ENCODE results near the gene INSIG2. TPM values are rescaled to one million over a fixed set of nuclear protein-coding genes. Genes with fewer than 3 reads are reported as not detected.
"Not testable (repeated sequence)": the region's sequence is repeated elsewhere in the genome, so short reads cannot be mapped to it uniquely, and the experiment has no call there.

The INSIG2 gene
- total and polyA plus RNA-seq, 2 experiments from 2014 or later = 8.1 to 15.1 TPM

DNA sequence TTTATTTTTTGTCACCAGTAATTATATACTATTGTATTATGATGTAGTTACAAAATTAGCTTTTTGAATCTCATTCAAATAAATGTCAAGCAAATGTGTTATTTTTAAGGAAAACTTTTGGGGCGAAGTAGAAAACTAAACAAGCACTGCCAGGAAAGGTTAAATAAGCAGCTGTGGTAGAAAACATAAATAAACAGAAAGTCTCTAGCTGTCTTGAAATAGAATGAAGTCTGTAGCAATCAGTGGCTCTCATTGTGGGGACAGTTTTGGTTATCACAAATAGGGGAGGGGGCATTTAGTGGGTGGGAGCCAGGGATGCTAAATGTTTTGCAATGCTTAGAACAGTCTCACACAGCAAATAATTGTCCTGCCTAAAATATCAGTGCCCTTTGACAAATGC, 3.4 kb downstream of the INSIG2 start:
- peaks cover 21% of the 10 kb centered on the region for H3K4me1 Mint-ChIP-seq
- peaks cover 6% of the 10 kb centered on the region for H3K27me3 Mint-ChIP-seq (ENCODE audit: insufficient read depth, low read depth, poor library complexity)
- Histone ChIP-seq H3K4me2 (no peak overlapping the region), H2AFZ (no peak overlapping the region), H3K36me3 (ENCODE audit: insufficient read depth) (no peaks in the 10 kb centered on the region), H3K9me2 (ENCODE audit: insufficient read depth) (no peaks in the 10 kb centered on the region), H3K4me3 (no peak overlapping the region), H3K79me2 (replicated peaks; ENCODE audit: insufficient read depth) (peaks cover 64% of the 10 kb centered on the region), H4K20me1 (replicated peaks; ENCODE audit: insufficient read depth) (no peaks in the 10 kb centered on the region), H3K27ac (ENCODE audit: low read depth) (no peak overlapping the region), H3K27me3 (ENCODE audit: insufficient read depth) (no peaks in the 10 kb centered on the region), H3K4me1 (ENCODE audit: insufficient read depth) (peaks cover 24% of the 10 kb centered on the region), H3F3A (replicated peaks; ENCODE audit: low read depth) (no peaks in the 10 kb centered on the region)
- H3K27ac Mint-ChIP-seq = no peak overlapping the region
- no peak for DNase-seq (ENCODE audit: low spot score)
- TF ChIP-seq EZH2 (IDR thresholded peaks at IDR 0.05; ENCODE audit: low read depth, unreplicated experiment) = no peak
- TF ChIP-seq, protein P1, sequence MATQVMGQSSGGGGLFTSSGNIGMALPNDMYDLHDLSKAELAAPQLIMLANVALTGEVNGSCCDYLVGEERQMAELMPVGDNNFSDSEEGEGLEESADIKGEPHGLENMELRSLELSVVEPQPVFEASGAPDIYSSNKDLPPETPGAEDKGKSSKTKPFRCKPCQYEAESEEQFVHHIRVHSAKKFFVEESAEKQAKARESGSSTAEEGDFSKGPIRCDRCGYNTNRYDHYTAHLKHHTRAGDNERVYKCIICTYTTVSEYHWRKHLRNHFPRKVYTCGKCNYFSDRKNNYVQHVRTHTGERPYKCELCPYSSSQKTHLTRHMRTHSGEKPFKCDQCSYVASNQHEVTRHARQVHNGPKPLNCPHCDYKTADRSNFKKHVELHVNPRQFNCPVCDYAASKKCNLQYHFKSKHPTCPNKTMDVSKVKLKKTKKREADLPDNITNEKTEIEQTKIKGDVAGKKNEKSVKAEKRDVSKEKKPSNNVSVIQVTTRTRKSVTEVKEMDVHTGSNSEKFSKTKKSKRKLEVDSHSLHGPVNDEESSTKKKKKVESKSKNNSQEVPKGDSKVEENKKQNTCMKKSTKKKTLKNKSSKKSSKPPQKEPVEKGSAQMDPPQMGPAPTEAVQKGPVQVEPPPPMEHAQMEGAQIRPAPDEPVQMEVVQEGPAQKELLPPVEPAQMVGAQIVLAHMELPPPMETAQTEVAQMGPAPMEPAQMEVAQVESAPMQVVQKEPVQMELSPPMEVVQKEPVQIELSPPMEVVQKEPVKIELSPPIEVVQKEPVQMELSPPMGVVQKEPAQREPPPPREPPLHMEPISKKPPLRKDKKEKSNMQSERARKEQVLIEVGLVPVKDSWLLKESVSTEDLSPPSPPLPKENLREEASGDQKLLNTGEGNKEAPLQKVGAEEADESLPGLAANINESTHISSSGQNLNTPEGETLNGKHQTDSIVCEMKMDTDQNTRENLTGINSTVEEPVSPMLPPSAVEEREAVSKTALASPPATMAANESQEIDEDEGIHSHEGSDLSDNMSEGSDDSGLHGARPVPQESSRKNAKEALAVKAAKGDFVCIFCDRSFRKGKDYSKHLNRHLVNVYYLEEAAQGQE (IDR thresholded peaks at IDR 0.05; ENCODE audit: unreplicated experiment) = no peak
- no peak overlapping the region for H3K4me3 Mint-ChIP-seq
- no peak for ATAC-seq
- no peaks in the 10 kb centered on the region; the same call in 2 of the 3 replicates for H3K36me3 Mint-ChIP-seq (ENCODE audit: low read depth)
- no peaks in the 10 kb centered on the region for H3K9me3 Mint-ChIP-seq

DNA sequence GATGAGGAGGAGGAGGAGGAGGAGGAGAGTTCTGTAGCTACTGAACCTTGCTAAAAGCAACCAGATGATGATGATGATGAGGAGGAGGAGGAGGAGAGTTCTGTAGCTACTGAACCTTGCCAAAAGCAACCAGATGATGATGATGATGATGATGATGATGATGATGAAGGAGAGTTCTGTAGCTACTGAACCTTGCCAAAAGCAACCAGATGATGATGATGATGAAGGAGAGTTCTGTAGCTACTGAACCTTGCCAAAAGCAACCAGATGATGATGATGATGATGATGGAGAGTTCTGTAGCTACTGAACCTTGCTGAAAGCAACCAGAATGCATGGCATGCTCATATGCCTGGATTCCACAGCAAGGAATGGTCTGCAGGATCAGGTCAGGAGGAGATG, 5.8 kb downstream of the INSIG2 start:
- not testable (repeated sequence) for DNase-seq (ENCODE audit: low spot score); H2AFZ ChIP-seq; H3F3A ChIP-seq (replicated peaks; ENCODE audit: low read depth); H3K4me3 ChIP-seq; H3K9me2 ChIP-seq (ENCODE audit: insufficient read depth); ATAC-seq; H4K20me1 ChIP-seq (replicated peaks; ENCODE audit: insufficient read depth); H3K4me3 Mint-ChIP-seq; H3K4me2 ChIP-seq; H3K27ac ChIP-seq (ENCODE audit: low read depth); H3K27ac Mint-ChIP-seq; H3K36me3 ChIP-seq (ENCODE audit: insufficient read depth); H3K36me3 Mint-ChIP-seq (ENCODE audit: low read depth); H3K27me3 ChIP-seq (ENCODE audit: insufficient read depth); H3K27me3 Mint-ChIP-seq (ENCODE audit: insufficient read depth, low read depth, poor library complexity); H3K9me3 Mint-ChIP-seq
- H3K4me1 Mint-ChIP-seq = peaks cover 18% of the 10 kb centered on the region
- Histone ChIP-seq H3K4me1 (ENCODE audit: insufficient read depth) (peaks cover 24% of the 10 kb centered on the region), H3K79me2 (replicated peaks; ENCODE audit: insufficient read depth) (peaks cover 61% of the 10 kb centered on the region)

DNA sequence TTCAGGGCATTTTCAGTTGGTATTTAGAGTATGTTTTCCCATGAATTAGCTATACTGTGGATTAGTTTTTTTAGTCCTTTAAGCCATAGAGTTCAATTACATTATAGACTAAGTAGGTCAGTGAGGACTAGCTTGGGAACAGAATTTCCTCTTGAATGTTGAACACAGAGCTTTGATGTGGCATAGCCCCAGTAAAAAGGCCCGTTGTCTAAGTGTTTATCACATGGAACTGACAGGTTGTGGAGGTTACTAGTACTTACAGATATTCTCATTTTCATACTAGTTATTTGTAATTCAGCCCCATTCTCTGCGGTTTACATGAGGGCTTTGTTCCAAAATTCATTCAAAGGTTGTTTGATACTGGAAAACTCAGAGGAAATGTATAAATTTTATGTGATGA, 6.2 kb downstream of the INSIG2 start:
- Mint-ChIP-seq H3K27me3 (ENCODE audit: insufficient read depth, low read depth, poor library complexity) (peaks cover 2% of the 10 kb centered on the region), H3K36me3 (ENCODE audit: low read depth) (peaks cover 2% of the 10 kb centered on the region; the same call in 1 of the 3 replicates), H3K27ac (no peak overlapping the region), H3K4me1 (peaks cover 18% of the 10 kb centered on the region), H3K4me3 (no peak overlapping the region), H3K9me3 (no peaks in the 10 kb centered on the region)
- no peaks in the 10 kb centered on the region for H3K9me2 ChIP-seq (ENCODE audit: insufficient read depth)
- H3K4me1 ChIP-seq (ENCODE audit: insufficient read depth) = peaks cover 23% of the 10 kb centered on the region
- no peaks in the 10 kb centered on the region for H4K20me1 ChIP-seq (replicated peaks; ENCODE audit: insufficient read depth)
- no peak overlapping the region for H3K27ac ChIP-seq (ENCODE audit: low read depth)
- DNase-seq (ENCODE audit: low spot score) (no peak), ATAC-seq (no peak)
- H3F3A ChIP-seq (replicated peaks; ENCODE audit: low read depth) = no peaks in the 10 kb centered on the region
- no peaks in the 10 kb centered on the region for H3K36me3 ChIP-seq (ENCODE audit: insufficient read depth)
- peaks cover 57% of the 10 kb centered on the region for H3K79me2 ChIP-seq (replicated peaks; ENCODE audit: insufficient read depth)
- no peak overlapping the region for H3K4me2 ChIP-seq
- no peak overlapping the region for H3K4me3 ChIP-seq
- no peak overlapping the region for H2AFZ ChIP-seq
- H3K27me3 ChIP-seq (ENCODE audit: insufficient read depth) = no peaks in the 10 kb centered on the region
- TF ChIP-seq ZNF331 (CRISPR knock-in tag; IDR thresholded peaks at IDR 0.05; ENCODE audit: low read depth) (no peak), STAT1 (IDR thresholded peaks at IDR 0.05; ENCODE audit: unreplicated experiment) (no peak), EZH2phosphoT487 (IDR thresholded peaks at IDR 0.05; ENCODE audit: unreplicated experiment) (no peak), EZH2 (IDR thresholded peaks at IDR 0.05; ENCODE audit: low read depth, unreplicated experiment) (no peak), ZNF114 (CRISPR knock-in tag; IDR thresholded peaks at IDR 0.05) (no peak)
- TF ChIP-seq, protein P2, sequence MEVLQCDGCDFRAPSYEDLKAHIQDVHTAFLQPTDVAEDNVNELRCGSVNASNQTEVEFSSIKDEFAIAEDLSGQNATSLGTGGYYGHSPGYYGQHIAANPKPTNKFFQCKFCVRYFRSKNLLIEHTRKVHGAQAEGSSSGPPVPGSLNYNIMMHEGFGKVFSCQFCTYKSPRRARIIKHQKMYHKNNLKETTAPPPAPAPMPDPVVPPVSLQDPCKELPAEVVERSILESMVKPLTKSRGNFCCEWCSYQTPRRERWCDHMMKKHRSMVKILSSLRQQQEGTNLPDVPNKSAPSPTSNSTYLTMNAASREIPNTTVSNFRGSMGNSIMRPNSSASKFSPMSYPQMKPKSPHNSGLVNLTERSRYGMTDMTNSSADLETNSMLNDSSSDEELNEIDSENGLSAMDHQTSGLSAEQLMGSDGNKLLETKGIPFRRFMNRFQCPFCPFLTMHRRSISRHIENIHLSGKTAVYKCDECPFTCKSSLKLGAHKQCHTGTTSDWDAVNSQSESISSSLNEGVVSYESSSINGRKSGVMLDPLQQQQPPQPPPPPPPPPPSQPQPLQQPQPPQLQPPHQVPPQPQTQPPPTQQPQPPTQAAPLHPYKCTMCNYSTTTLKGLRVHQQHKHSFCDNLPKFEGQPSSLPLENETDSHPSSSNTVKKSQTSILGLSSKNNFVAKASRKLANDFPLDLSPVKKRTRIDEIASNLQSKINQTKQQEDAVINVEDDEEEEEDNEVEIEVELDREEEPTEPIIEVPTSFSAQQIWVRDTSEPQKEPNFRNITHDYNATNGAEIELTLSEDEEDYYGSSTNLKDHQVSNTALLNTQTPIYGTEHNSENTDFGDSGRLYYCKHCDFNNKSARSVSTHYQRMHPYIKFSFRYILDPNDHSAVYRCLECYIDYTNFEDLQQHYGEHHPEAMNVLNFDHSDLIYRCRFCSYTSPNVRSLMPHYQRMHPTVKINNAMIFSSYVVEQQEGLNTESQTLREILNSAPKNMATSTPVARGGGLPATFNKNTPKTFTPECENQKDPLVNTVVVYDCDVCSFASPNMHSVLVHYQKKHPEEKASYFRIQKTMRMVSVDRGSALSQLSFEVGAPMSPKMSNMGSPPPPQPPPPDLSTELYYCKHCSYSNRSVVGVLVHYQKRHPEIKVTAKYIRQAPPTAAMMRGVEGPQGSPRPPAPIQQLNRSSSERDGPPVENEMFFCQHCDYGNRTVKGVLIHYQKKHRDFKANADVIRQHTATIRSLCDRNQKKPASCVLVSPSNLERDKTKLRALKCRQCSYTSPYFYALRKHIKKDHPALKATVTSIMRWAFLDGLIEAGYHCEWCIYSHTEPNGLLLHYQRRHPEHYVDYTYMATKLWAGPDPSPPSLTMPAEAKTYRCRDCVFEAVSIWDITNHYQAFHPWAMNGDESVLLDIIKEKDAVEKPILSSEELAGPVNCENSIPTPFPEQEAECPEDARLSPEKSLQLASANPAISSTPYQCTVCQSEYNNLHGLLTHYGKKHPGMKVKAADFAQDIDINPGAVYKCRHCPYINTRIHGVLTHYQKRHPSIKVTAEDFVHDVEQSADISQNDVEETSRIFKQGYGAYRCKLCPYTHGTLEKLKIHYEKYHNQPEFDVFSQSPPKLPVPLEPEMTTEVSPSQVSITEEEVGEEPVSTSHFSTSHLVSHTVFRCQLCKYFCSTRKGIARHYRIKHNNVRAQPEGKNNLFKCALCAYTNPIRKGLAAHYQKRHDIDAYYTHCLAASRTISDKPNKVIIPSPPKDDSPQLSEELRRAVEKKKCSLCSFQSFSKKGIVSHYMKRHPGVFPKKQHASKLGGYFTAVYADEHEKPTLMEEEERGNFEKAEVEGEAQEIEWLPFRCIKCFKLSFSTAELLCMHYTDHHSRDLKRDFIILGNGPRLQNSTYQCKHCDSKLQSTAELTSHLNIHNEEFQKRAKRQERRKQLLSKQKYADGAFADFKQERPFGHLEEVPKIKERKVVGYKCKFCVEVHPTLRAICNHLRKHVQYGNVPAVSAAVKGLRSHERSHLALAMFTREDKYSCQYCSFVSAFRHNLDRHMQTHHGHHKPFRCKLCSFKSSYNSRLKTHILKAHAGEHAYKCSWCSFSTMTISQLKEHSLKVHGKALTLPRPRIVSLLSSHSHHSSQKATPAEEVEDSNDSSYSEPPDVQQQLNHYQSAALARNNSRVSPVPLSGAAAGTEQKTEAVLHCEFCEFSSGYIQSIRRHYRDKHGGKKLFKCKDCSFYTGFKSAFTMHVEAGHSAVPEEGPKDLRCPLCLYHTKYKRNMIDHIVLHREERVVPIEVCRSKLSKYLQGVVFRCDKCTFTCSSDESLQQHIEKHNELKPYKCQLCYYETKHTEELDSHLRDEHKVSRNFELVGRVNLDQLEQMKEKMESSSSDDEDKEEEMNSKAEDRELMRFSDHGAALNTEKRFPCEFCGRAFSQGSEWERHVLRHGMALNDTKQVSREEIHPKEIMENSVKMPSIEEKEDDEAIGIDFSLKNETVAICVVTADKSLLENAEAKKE (CRISPR knock-in tag; IDR thresholded peaks at IDR 0.05) = no peak

Measured in GM23338 (cell line).